ENCODE data around the gene ALPG.
"Not testable (repeated sequence)": the region's sequence is repeated elsewhere in the genome, so short reads cannot be mapped to it uniquely, and the experiment has no call there.

ALPG gene

GRCh38 chr2:232438951-232439757 lies 32.5 kb downstream of the ALPG start:
- no peak overlapping the region for H3K27ac ChIP-seq (ENCODE audit: poor library complexity, severe bottlenecking)
- H3K9me3 ChIP-seq (ENCODE audit: severe bottlenecking): no peaks in the 10 kb centered on the region
- ATAC-seq (ENCODE audit: low read depth): peak; percentile 49; the same call in 2 of the 3 replicates
- no peak overlapping the region for H3K4me3 ChIP-seq (ENCODE audit: severe bottlenecking)
- peak; percentile 46 for DNase-seq (ENCODE audit: low spot score)
- H3K36me3 ChIP-seq (ENCODE audit: low read depth): no peaks in the 10 kb centered on the region
- no peaks in the 10 kb centered on the region for H3K4me1 ChIP-seq (ENCODE audit: insufficient read depth, poor library complexity, severe bottlenecking)
- TF ChIP-seq CTCF (IDR thresholded peaks at IDR 0.05; ENCODE audit: poor library complexity, severe bottlenecking): peak; percentile 33
- H3K27me3 ChIP-seq (ENCODE audit: insufficient read depth, poor library complexity, severe bottlenecking): no peaks in the 10 kb centered on the region

- H3K27ac ChIP-seq (ENCODE audit: poor library complexity, severe bottlenecking): no peak overlapping the region
- H3K27me3 ChIP-seq (ENCODE audit: insufficient read depth, poor library complexity, severe bottlenecking): no peaks in the 10 kb centered on the region
- H3K4me1 ChIP-seq (ENCODE audit: insufficient read depth, poor library complexity, severe bottlenecking): no peaks in the 10 kb centered on the region
- H3K36me3 ChIP-seq (ENCODE audit: low read depth): no peaks in the 10 kb centered on the region
- no peak for TF ChIP-seq CTCF (IDR thresholded peaks at IDR 0.05; ENCODE audit: poor library complexity, severe bottlenecking)
- no peaks in the 10 kb centered on the region for H3K9me3 ChIP-seq (ENCODE audit: severe bottlenecking)
- DNase-seq (ENCODE audit: low spot score): no peak
- H3K4me3 ChIP-seq (ENCODE audit: severe bottlenecking): no peak overlapping the region
- ATAC-seq (ENCODE audit: low read depth): no peak; the same call in 2 of the 3 replicates
Observed at GRCh38 chr2:232439758-232440135, 33.1 kb downstream of the ALPG start.

GRCh38 chr2:232440220-232441018 lies 33.8 kb downstream of the ALPG start:
- H3K4me3 ChIP-seq (ENCODE audit: severe bottlenecking); H3K36me3 ChIP-seq (ENCODE audit: low read depth); H3K4me1 ChIP-seq (ENCODE audit: insufficient read depth, poor library complexity, severe bottlenecking); H3K27ac ChIP-seq (ENCODE audit: poor library complexity, severe bottlenecking); H3K9me3 ChIP-seq (ENCODE audit: severe bottlenecking); H3K27me3 ChIP-seq (ENCODE audit: insufficient read depth, poor library complexity, severe bottlenecking): not testable (repeated sequence)
- DNase-seq (ENCODE audit: low spot score): peak; percentile 66
- peak; percentile 89 for TF ChIP-seq CTCF (IDR thresholded peaks at IDR 0.05; ENCODE audit: poor library complexity, severe bottlenecking)
- peak; percentile 77 for ATAC-seq (ENCODE audit: low read depth)

GRCh38 chr2:232441147-232441651 lies 34.6 kb downstream of the ALPG start:
- Histone ChIP-seq H3K4me1 (ENCODE audit: insufficient read depth, poor library complexity, severe bottlenecking) (no peaks in the 10 kb centered on the region), H3K27me3 (ENCODE audit: insufficient read depth, poor library complexity, severe bottlenecking) (no peaks in the 10 kb centered on the region), H3K4me3 (ENCODE audit: severe bottlenecking) (no peak overlapping the region), H3K36me3 (ENCODE audit: low read depth) (no peaks in the 10 kb centered on the region), H3K27ac (ENCODE audit: poor library complexity, severe bottlenecking) (no peak overlapping the region), H3K9me3 (ENCODE audit: severe bottlenecking) (no peaks in the 10 kb centered on the region)
- ATAC-seq (ENCODE audit: low read depth) (no peak), DNase-seq (ENCODE audit: low spot score) (peak; percentile 40)
- no peak for TF ChIP-seq CTCF (IDR thresholded peaks at IDR 0.05; ENCODE audit: poor library complexity, severe bottlenecking)

- not testable (repeated sequence) for H3K27me3 ChIP-seq (ENCODE audit: insufficient read depth, poor library complexity, severe bottlenecking); H3K9me3 ChIP-seq (ENCODE audit: severe bottlenecking); H3K4me3 ChIP-seq (ENCODE audit: severe bottlenecking); H3K27ac ChIP-seq (ENCODE audit: poor library complexity, severe bottlenecking); H3K36me3 ChIP-seq (ENCODE audit: low read depth); ATAC-seq (ENCODE audit: low read depth); H3K4me1 ChIP-seq (ENCODE audit: insufficient read depth, poor library complexity, severe bottlenecking)
- DNase-seq (ENCODE audit: low spot score): peak; percentile 45
Observed at GRCh38 chr2:232441922-232442321, 35.3 kb downstream of the ALPG start.

- H3K27me3 ChIP-seq (ENCODE audit: insufficient read depth, poor library complexity, severe bottlenecking); H3K9me3 ChIP-seq (ENCODE audit: severe bottlenecking); H3K27ac ChIP-seq (ENCODE audit: poor library complexity, severe bottlenecking); H3K4me3 ChIP-seq (ENCODE audit: severe bottlenecking); H3K36me3 ChIP-seq (ENCODE audit: low read depth); DNase-seq (ENCODE audit: low spot score); H3K4me1 ChIP-seq (ENCODE audit: insufficient read depth, poor library complexity, severe bottlenecking); ATAC-seq (ENCODE audit: low read depth): not testable (repeated sequence)
Observed at GRCh38 chr2:232442431-232442830, 35.8 kb downstream of the ALPG start.

- H3K27ac ChIP-seq (ENCODE audit: poor library complexity, severe bottlenecking); H3K4me3 ChIP-seq (ENCODE audit: severe bottlenecking); H3K36me3 ChIP-seq (ENCODE audit: low read depth); H3K27me3 ChIP-seq (ENCODE audit: insufficient read depth, poor library complexity, severe bottlenecking); ATAC-seq (ENCODE audit: low read depth); H3K9me3 ChIP-seq (ENCODE audit: severe bottlenecking); H3K4me1 ChIP-seq (ENCODE audit: insufficient read depth, poor library complexity, severe bottlenecking); DNase-seq (ENCODE audit: low spot score): not testable (repeated sequence)
Observed at GRCh38 chr2:232443047-232443446, 36.4 kb downstream of the ALPG start.

Data from RWPE2 (cell line).